Thyroid gland (tissue), 4 donors: ENCODE results near the gene ASXL1.

ENCODE experiments used
- POLR2A ChIP-seq, 2 donors: fragments of 450-650 bp; IDR thresholded peaks; one replicate each; pipeline ENCODE4 v1.6.1; 2017; ENCODE audit warnings: antibody characterized with exemption in 2 of 2, mild to moderate bottlenecking in 2 of 2, moderate library complexity in 1 of 2
- TF ChIP-seq, protein P1 (sequence below), 6 experiments: fragments of 200-600 bp in 3 of 6; fragments of 450-650 bp in 3 of 6; sonication (generic) in 3 of 6; IDR thresholded peaks; one replicate each; pipeline ENCODE4 v1.5.1; 2016 to 2019; ENCODE audit warnings: antibody characterized with exemption in 6 of 6, mild to moderate bottlenecking in 2 of 6, inconsistent platforms in 1 of 6, moderate library complexity in 1 of 6

DNA sequence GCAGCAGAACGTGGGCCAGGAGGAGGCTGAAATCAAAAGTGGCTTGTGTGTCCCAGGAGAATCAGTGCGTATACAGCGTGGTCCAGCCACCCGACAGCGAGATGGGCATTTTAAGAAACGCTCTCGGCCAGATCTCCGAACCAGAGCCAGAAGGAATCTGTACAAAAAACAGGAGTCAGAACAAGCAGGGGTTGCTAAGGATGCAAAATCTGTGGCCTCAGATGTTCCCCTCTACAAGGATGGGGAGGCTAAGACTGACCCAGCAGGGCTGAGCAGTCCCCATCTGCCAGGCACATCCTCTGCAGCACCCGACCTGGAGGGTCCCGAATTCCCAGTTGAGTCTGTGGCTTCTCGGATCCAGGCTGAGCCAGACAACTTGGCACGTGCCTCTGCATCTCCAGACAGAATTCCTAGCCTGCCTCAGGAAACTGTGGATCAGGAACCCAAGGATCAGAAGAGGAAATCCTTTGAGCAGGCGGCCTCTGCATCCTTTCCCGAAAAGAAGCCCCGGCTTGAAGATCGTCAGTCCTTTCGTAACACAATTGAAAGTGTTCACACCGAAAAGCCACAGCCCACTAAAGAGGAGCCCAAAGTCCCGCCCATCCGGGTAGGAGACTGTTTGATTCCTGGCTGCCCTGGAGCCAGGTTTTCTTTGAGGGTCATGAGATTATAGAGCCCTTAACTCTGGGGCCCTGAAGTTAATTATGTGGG is 75.3 kb downstream of the ASXL1 start:
- no peak for TF ChIP-seq POLR2A (IDR thresholded peaks at IDR 0.05)
- TF ChIP-seq, protein P1, sequence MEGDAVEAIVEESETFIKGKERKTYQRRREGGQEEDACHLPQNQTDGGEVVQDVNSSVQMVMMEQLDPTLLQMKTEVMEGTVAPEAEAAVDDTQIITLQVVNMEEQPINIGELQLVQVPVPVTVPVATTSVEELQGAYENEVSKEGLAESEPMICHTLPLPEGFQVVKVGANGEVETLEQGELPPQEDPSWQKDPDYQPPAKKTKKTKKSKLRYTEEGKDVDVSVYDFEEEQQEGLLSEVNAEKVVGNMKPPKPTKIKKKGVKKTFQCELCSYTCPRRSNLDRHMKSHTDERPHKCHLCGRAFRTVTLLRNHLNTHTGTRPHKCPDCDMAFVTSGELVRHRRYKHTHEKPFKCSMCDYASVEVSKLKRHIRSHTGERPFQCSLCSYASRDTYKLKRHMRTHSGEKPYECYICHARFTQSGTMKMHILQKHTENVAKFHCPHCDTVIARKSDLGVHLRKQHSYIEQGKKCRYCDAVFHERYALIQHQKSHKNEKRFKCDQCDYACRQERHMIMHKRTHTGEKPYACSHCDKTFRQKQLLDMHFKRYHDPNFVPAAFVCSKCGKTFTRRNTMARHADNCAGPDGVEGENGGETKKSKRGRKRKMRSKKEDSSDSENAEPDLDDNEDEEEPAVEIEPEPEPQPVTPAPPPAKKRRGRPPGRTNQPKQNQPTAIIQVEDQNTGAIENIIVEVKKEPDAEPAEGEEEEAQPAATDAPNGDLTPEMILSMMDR (IDR thresholded peaks at IDR 0.05) = no peak
